ENCODE results near the gene RLN1. TPM values are rescaled to one million over a fixed set of nuclear protein-coding genes. Genes with fewer than 3 reads are reported as not detected.
A peak's percentile ranks its signal among the peaks of the same experiment; 100 is the strongest.

The RLN1 gene
- total and polyA plus RNA-seq, 2 experiments from 2014 or later: 1.2 to 3.0 TPM

DNA sequence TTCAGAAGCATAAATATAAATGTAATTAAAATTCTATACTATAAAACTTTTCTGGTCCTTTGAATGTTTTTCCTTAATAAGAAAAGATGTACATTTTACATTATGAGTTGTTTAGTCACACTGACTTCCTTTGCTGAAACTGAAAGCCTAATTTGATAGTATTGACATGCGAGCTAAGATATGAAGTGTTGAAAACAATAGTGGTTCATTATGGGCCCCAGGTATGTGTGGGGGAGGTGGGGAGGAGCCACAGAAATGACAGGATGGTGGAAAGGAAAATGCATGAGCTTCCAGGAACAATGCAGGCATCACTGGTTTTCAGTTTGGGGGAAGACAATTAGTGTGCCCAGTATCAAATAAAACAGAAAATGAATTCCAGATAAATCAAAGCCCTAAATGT, 35.4 kb upstream of the RLN1 start:
- Mint-ChIP-seq H3K4me3 (no peak overlapping the region), H3K27me3 (ENCODE audit: insufficient read depth, low read depth, poor library complexity) (peaks cover 3% of the 10 kb centered on the region), H3K36me3 (ENCODE audit: low read depth) (no peaks in the 10 kb centered on the region), H3K9me3 (no peaks in the 10 kb centered on the region), H3K27ac (peak overlapping the region; percentile 26), H3K4me1 (peaks cover 13% of the 10 kb centered on the region)
- TF ChIP-seq NANOG (IDR thresholded peaks at IDR 0.05; ENCODE audit: borderline replicate concordance): no peak
- TF ChIP-seq, protein P1, sequence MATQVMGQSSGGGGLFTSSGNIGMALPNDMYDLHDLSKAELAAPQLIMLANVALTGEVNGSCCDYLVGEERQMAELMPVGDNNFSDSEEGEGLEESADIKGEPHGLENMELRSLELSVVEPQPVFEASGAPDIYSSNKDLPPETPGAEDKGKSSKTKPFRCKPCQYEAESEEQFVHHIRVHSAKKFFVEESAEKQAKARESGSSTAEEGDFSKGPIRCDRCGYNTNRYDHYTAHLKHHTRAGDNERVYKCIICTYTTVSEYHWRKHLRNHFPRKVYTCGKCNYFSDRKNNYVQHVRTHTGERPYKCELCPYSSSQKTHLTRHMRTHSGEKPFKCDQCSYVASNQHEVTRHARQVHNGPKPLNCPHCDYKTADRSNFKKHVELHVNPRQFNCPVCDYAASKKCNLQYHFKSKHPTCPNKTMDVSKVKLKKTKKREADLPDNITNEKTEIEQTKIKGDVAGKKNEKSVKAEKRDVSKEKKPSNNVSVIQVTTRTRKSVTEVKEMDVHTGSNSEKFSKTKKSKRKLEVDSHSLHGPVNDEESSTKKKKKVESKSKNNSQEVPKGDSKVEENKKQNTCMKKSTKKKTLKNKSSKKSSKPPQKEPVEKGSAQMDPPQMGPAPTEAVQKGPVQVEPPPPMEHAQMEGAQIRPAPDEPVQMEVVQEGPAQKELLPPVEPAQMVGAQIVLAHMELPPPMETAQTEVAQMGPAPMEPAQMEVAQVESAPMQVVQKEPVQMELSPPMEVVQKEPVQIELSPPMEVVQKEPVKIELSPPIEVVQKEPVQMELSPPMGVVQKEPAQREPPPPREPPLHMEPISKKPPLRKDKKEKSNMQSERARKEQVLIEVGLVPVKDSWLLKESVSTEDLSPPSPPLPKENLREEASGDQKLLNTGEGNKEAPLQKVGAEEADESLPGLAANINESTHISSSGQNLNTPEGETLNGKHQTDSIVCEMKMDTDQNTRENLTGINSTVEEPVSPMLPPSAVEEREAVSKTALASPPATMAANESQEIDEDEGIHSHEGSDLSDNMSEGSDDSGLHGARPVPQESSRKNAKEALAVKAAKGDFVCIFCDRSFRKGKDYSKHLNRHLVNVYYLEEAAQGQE (IDR thresholded peaks at IDR 0.05; ENCODE audit: unreplicated experiment): no peak
- no peak for TF ChIP-seq JUNB (IDR thresholded peaks at IDR 0.05; ENCODE audit: unreplicated experiment)
- TF ChIP-seq ZNF331 (CRISPR knock-in tag; IDR thresholded peaks at IDR 0.05; ENCODE audit: low read depth): no peak
- TF ChIP-seq ZNF114 (CRISPR knock-in tag; IDR thresholded peaks at IDR 0.05): no peak
- TF ChIP-seq, protein P2, sequence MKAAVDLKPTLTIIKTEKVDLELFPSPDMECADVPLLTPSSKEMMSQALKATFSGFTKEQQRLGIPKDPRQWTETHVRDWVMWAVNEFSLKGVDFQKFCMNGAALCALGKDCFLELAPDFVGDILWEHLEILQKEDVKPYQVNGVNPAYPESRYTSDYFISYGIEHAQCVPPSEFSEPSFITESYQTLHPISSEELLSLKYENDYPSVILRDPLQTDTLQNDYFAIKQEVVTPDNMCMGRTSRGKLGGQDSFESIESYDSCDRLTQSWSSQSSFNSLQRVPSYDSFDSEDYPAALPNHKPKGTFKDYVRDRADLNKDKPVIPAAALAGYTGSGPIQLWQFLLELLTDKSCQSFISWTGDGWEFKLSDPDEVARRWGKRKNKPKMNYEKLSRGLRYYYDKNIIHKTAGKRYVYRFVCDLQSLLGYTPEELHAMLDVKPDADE (IDR thresholded peaks at IDR 0.05): no peak
- TF ChIP-seq EZH2phosphoT487 (IDR thresholded peaks at IDR 0.05; ENCODE audit: unreplicated experiment): no peak
- TF ChIP-seq, protein P3, sequence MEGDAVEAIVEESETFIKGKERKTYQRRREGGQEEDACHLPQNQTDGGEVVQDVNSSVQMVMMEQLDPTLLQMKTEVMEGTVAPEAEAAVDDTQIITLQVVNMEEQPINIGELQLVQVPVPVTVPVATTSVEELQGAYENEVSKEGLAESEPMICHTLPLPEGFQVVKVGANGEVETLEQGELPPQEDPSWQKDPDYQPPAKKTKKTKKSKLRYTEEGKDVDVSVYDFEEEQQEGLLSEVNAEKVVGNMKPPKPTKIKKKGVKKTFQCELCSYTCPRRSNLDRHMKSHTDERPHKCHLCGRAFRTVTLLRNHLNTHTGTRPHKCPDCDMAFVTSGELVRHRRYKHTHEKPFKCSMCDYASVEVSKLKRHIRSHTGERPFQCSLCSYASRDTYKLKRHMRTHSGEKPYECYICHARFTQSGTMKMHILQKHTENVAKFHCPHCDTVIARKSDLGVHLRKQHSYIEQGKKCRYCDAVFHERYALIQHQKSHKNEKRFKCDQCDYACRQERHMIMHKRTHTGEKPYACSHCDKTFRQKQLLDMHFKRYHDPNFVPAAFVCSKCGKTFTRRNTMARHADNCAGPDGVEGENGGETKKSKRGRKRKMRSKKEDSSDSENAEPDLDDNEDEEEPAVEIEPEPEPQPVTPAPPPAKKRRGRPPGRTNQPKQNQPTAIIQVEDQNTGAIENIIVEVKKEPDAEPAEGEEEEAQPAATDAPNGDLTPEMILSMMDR (conservative IDR thresholded peaks at IDR 0.05; ENCODE audit: low read depth in 2 of 2): no peak
- TF ChIP-seq POLR2AphosphoS5 (IDR thresholded peaks at IDR 0.05; ENCODE audit: low read depth): no peak
- no peak for TF ChIP-seq CREB1 (CRISPR knock-in tag; IDR thresholded peaks at IDR 0.05; ENCODE audit: low read depth)
- TF ChIP-seq STAT1 (IDR thresholded peaks at IDR 0.05; ENCODE audit: unreplicated experiment): no peak
- TF ChIP-seq, protein P4, sequence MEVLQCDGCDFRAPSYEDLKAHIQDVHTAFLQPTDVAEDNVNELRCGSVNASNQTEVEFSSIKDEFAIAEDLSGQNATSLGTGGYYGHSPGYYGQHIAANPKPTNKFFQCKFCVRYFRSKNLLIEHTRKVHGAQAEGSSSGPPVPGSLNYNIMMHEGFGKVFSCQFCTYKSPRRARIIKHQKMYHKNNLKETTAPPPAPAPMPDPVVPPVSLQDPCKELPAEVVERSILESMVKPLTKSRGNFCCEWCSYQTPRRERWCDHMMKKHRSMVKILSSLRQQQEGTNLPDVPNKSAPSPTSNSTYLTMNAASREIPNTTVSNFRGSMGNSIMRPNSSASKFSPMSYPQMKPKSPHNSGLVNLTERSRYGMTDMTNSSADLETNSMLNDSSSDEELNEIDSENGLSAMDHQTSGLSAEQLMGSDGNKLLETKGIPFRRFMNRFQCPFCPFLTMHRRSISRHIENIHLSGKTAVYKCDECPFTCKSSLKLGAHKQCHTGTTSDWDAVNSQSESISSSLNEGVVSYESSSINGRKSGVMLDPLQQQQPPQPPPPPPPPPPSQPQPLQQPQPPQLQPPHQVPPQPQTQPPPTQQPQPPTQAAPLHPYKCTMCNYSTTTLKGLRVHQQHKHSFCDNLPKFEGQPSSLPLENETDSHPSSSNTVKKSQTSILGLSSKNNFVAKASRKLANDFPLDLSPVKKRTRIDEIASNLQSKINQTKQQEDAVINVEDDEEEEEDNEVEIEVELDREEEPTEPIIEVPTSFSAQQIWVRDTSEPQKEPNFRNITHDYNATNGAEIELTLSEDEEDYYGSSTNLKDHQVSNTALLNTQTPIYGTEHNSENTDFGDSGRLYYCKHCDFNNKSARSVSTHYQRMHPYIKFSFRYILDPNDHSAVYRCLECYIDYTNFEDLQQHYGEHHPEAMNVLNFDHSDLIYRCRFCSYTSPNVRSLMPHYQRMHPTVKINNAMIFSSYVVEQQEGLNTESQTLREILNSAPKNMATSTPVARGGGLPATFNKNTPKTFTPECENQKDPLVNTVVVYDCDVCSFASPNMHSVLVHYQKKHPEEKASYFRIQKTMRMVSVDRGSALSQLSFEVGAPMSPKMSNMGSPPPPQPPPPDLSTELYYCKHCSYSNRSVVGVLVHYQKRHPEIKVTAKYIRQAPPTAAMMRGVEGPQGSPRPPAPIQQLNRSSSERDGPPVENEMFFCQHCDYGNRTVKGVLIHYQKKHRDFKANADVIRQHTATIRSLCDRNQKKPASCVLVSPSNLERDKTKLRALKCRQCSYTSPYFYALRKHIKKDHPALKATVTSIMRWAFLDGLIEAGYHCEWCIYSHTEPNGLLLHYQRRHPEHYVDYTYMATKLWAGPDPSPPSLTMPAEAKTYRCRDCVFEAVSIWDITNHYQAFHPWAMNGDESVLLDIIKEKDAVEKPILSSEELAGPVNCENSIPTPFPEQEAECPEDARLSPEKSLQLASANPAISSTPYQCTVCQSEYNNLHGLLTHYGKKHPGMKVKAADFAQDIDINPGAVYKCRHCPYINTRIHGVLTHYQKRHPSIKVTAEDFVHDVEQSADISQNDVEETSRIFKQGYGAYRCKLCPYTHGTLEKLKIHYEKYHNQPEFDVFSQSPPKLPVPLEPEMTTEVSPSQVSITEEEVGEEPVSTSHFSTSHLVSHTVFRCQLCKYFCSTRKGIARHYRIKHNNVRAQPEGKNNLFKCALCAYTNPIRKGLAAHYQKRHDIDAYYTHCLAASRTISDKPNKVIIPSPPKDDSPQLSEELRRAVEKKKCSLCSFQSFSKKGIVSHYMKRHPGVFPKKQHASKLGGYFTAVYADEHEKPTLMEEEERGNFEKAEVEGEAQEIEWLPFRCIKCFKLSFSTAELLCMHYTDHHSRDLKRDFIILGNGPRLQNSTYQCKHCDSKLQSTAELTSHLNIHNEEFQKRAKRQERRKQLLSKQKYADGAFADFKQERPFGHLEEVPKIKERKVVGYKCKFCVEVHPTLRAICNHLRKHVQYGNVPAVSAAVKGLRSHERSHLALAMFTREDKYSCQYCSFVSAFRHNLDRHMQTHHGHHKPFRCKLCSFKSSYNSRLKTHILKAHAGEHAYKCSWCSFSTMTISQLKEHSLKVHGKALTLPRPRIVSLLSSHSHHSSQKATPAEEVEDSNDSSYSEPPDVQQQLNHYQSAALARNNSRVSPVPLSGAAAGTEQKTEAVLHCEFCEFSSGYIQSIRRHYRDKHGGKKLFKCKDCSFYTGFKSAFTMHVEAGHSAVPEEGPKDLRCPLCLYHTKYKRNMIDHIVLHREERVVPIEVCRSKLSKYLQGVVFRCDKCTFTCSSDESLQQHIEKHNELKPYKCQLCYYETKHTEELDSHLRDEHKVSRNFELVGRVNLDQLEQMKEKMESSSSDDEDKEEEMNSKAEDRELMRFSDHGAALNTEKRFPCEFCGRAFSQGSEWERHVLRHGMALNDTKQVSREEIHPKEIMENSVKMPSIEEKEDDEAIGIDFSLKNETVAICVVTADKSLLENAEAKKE (CRISPR knock-in tag; IDR thresholded peaks at IDR 0.05): no peak
- no peak for TF ChIP-seq EZH2 (IDR thresholded peaks at IDR 0.05; ENCODE audit: low read depth, unreplicated experiment)
- Histone ChIP-seq H3K4me2 (no peak overlapping the region), H3K9me2 (ENCODE audit: insufficient read depth) (0 out of 2 replicates have a peak, but pooled peaks cover 3% of the 10 kb centered on the region), H3K36me3 (ENCODE audit: insufficient read depth) (no peaks in the 10 kb centered on the region), H3K79me2 (replicated peaks; ENCODE audit: insufficient read depth) (no peaks in the 10 kb centered on the region), H3F3A (replicated peaks; ENCODE audit: low read depth) (no peaks in the 10 kb centered on the region), H3K4me1 (ENCODE audit: insufficient read depth) (peaks cover 7% of the 10 kb centered on the region), H3K4me3 (no peak overlapping the region), H2AFZ (no peak overlapping the region), H3K27ac (ENCODE audit: low read depth) (no peak overlapping the region), H4K20me1 (replicated peaks; ENCODE audit: insufficient read depth) (no peaks in the 10 kb centered on the region), H3K27me3 (ENCODE audit: insufficient read depth) (no peaks in the 10 kb centered on the region)
- ATAC-seq: no peak; the same call in 2 of the 3 replicates
- DNase-seq (ENCODE audit: low spot score): peak; percentile 4
